Measurements from ENCODE around the gene ETV3L.

ETV3L gene

GRCh38 chr1:157133426-157133825 lies 33.8 kb upstream of the ETV3L start:
- Histone ChIP-seq H3K4me2 (ENCODE audit: low read length) (no peak overlapping the region), H3K36me3 (ENCODE audit: control insufficient read depth, low read length) (peaks cover 77% of the 10 kb centered on the region), H3K27me3 (ENCODE audit: control insufficient read depth, low read length) (no peaks in the 10 kb centered on the region), H3K4me1 (ENCODE audit: control insufficient read depth, low read length) (peaks cover 12% of the 10 kb centered on the region), H3K79me2 (ENCODE audit: control insufficient read depth, low read length) (peaks cover 31% of the 10 kb centered on the region), H3K4me3 (ENCODE audit: low read length) (no peak overlapping the region), H3K27ac (ENCODE audit: low read depth, low read length) (no peak overlapping the region), H3K9me2 (replicated peaks; ENCODE audit: control insufficient read depth, low read length) (no peaks in the 10 kb centered on the region), H4K20me1 (ENCODE audit: control insufficient read depth, insufficient read depth, low read depth, low read length) (peaks cover 12% of the 10 kb centered on the region; the same call in 1 of the 2 replicates), H3K9me3 (ENCODE audit: control insufficient read depth, insufficient read depth, low read length) (no peaks in the 10 kb centered on the region), H3F3A (ENCODE audit: control insufficient read depth, insufficient read depth) (0 out of 2 replicates have a peak, but pooled peaks cover 2% of the 10 kb centered on the region)
- TF ChIP-seq EZH2phosphoT487 (IDR thresholded peaks at IDR 0.05; ENCODE audit: borderline replicate concordance, low read length) (no peak), CTCF (IDR thresholded peaks at IDR 0.05; ENCODE audit: low read depth, low read length, poor library complexity, severe bottlenecking) (no peak)

DNA sequence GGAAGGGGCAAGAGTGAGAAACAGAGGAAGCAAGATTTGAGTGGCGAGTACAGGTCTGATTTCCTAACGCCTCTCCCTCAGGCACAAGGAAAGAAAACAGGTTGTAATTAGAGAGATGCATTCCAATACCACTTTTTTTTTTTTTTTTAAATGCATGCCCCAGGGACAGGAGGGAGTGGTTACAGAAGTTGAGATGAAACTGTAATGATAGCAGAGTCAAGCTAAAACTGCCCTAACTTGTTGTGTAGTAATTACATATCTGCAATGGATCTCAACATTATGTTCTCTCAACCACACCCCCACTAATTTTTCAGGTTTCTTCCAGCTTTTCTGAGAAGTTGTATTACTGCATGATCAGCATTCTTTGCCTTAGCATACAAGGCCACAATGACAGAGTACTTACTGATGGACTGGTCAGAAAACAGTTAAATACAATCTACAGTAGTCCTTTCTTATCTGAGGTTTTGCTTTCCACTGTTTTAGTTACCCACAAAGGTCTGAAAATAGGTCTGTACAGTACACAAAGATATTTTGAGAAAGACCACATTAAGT lies 33.1 kb upstream of the ETV3L start:
- Histone ChIP-seq H3K79me2 (ENCODE audit: control insufficient read depth, low read length) (peaks cover 27% of the 10 kb centered on the region), H3K4me3 (ENCODE audit: low read length) (no peak overlapping the region), H3F3A (ENCODE audit: control insufficient read depth, insufficient read depth) (0 out of 2 replicates have a peak, but pooled peaks cover 2% of the 10 kb centered on the region), H3K36me3 (ENCODE audit: control insufficient read depth, low read length) (peaks cover 80% of the 10 kb centered on the region), H3K9me2 (replicated peaks; ENCODE audit: control insufficient read depth, low read length) (no peaks in the 10 kb centered on the region), H3K27ac (ENCODE audit: low read depth, low read length) (no peak overlapping the region), H3K4me1 (ENCODE audit: control insufficient read depth, low read length) (peaks cover 12% of the 10 kb centered on the region), H4K20me1 (ENCODE audit: control insufficient read depth, insufficient read depth, low read depth, low read length) (peaks cover 12% of the 10 kb centered on the region; the same call in 1 of the 2 replicates), H3K4me2 (ENCODE audit: low read length) (no peak overlapping the region), H3K27me3 (ENCODE audit: control insufficient read depth, low read length) (no peaks in the 10 kb centered on the region), H3K9me3 (ENCODE audit: control insufficient read depth, insufficient read depth, low read length) (no peaks in the 10 kb centered on the region)
- TF ChIP-seq EZH2phosphoT487 (IDR thresholded peaks at IDR 0.05; ENCODE audit: borderline replicate concordance, low read length) (no peak), CTCF (IDR thresholded peaks at IDR 0.05; ENCODE audit: low read depth, low read length, poor library complexity, severe bottlenecking) (no peak)

GRCh38 chr1:157132111-157132510 lies 32.5 kb upstream of the ETV3L start:
- Histone ChIP-seq H3K4me1 (ENCODE audit: control insufficient read depth, low read length) (peaks cover 12% of the 10 kb centered on the region), H4K20me1 (ENCODE audit: control insufficient read depth, insufficient read depth, low read depth, low read length) (peaks cover 11% of the 10 kb centered on the region; the same call in 1 of the 2 replicates), H3K27me3 (ENCODE audit: control insufficient read depth, low read length) (no peaks in the 10 kb centered on the region), H3K9me2 (replicated peaks; ENCODE audit: control insufficient read depth, low read length) (no peaks in the 10 kb centered on the region), H3K4me3 (ENCODE audit: low read length) (no peak overlapping the region), H3K27ac (ENCODE audit: low read depth, low read length) (no peak overlapping the region), H3K79me2 (ENCODE audit: control insufficient read depth, low read length) (peaks cover 22% of the 10 kb centered on the region), H3F3A (ENCODE audit: control insufficient read depth, insufficient read depth) (0 out of 2 replicates have a peak, but pooled peaks cover 2% of the 10 kb centered on the region), H3K36me3 (ENCODE audit: control insufficient read depth, low read length) (peaks cover 78% of the 10 kb centered on the region), H3K9me3 (ENCODE audit: control insufficient read depth, insufficient read depth, low read length) (no peaks in the 10 kb centered on the region), H3K4me2 (ENCODE audit: low read length) (no peak overlapping the region)
- TF ChIP-seq EZH2phosphoT487 (IDR thresholded peaks at IDR 0.05; ENCODE audit: borderline replicate concordance, low read length) (no peak), CTCF (IDR thresholded peaks at IDR 0.05; ENCODE audit: low read depth, low read length, poor library complexity, severe bottlenecking) (no peak)

All from DOHH2 (cell line).